ENCODE measurements around the gene PABPC1L.

PABPC1L gene

GRCh38 chr20:44901974-44902373 lies 7.9 kb upstream of the PABPC1L start:
- H3K4me3 ChIP-seq (replicated peaks; ENCODE audit: low read depth, low read length): no peak overlapping the region
- DNase-seq (ENCODE audit: low read depth): peak; percentile 23
- TF ChIP-seq, protein P1, sequence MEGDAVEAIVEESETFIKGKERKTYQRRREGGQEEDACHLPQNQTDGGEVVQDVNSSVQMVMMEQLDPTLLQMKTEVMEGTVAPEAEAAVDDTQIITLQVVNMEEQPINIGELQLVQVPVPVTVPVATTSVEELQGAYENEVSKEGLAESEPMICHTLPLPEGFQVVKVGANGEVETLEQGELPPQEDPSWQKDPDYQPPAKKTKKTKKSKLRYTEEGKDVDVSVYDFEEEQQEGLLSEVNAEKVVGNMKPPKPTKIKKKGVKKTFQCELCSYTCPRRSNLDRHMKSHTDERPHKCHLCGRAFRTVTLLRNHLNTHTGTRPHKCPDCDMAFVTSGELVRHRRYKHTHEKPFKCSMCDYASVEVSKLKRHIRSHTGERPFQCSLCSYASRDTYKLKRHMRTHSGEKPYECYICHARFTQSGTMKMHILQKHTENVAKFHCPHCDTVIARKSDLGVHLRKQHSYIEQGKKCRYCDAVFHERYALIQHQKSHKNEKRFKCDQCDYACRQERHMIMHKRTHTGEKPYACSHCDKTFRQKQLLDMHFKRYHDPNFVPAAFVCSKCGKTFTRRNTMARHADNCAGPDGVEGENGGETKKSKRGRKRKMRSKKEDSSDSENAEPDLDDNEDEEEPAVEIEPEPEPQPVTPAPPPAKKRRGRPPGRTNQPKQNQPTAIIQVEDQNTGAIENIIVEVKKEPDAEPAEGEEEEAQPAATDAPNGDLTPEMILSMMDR (IDR thresholded peaks at IDR 0.05; ENCODE audit: low read length, missing control alignments): no peak

- H3K4me3 ChIP-seq (replicated peaks; ENCODE audit: low read depth, low read length): no peak overlapping the region
- TF ChIP-seq, protein P1 (IDR thresholded peaks at IDR 0.05; ENCODE audit: low read length, missing control alignments): no peak
- DNase-seq (ENCODE audit: low read depth): no peak
Measured at GRCh38 chr20:44904377-44904776, 5.5 kb upstream of the PABPC1L start.

- TF ChIP-seq, protein P1 (IDR thresholded peaks at IDR 0.05; ENCODE audit: low read length, missing control alignments): no peak
- peak overlapping the region; percentile 76 for H3K4me3 ChIP-seq (replicated peaks; ENCODE audit: low read depth, low read length)
- DNase-seq (ENCODE audit: low read depth): peak; percentile 5
Measured at GRCh38 chr20:44908987-44909871, 631 bp upstream of the PABPC1L start.

DNA sequence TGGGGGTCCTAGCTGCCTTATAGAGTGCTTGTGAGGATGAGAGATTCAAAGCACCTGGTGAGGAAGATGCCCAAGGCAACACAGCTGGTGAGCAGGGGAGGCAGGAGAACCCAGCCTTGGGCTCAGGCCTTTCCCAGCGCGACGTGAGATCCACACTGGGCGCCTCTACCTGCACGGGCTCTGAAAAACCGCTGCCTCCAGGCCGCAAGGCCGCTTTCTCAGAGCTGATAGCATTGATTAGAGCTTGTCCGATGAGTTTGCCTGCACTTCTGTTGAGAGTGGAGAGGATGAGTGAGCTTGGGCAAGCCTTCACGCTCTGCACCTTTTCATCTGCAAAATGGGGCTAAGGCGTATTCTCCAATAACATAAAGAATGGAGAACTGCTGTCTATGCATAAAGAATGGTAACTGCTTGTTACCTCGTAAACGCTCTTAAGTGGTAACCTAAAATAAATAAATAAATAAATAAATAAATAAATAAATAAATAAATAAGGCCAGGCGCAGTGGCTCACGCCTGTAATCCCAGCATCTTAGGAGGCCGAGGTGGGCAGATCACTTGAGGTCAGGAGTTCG lies 916 bp downstream of the PABPC1L start:
- peak overlapping the region; percentile 76 for H3K4me3 ChIP-seq (replicated peaks; ENCODE audit: low read depth, low read length)
- TF ChIP-seq, protein P1 (IDR thresholded peaks at IDR 0.05; ENCODE audit: low read length, missing control alignments): no peak
- DNase-seq (ENCODE audit: low read depth): no peak

GRCh38 chr20:44911264-44911921 lies 1.5 kb downstream of the PABPC1L start:
- TF ChIP-seq, protein P1 (IDR thresholded peaks at IDR 0.05; ENCODE audit: low read length, missing control alignments): peak; percentile 42
- peak; percentile 62 for DNase-seq (ENCODE audit: low read depth)
- H3K4me3 ChIP-seq (replicated peaks; ENCODE audit: low read depth, low read length): no peak overlapping the region

DNA sequence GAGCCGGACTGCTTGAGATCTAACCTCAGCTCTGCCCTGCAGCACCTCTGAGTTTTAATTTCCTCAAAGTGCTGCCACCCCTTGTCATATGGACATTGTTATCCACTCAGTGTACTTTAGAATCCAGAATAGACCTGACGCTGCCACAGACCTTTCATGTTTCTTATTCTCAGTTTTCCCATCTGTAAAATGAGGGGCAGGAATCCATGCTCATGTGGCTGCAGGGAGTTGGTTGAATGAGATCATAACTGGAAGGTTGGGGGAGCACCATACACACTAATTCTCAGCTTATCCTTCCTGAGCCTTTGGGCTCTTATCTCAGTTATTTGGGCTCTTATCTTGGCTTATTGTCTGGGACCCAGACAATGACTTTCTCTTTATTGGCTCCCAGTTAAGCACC lies 2.3 kb downstream of the PABPC1L start:
- TF ChIP-seq, protein P1 (IDR thresholded peaks at IDR 0.05; ENCODE audit: low read length, missing control alignments): no peak
- no peak for DNase-seq (ENCODE audit: low read depth)
- H3K4me3 ChIP-seq (replicated peaks; ENCODE audit: low read depth, low read length): no peak overlapping the region

All from fibroblast of pulmonary artery (primary cell).